HepG2 (cell line): ENCODE measurements around the gene MAB21L4. TPM values are rescaled to one million over a fixed set of nuclear protein-coding genes. Genes with fewer than 3 reads are reported as not detected.
A peak's percentile ranks its signal among the peaks of the same experiment; 100 is the strongest.

Source experiments
- ARNTL ChIP-seq: sonication (generic); formaldehyde crosslinking; IDR thresholded peaks from 2 replicates; pipeline ENCODE4 v1.4.0; 2020; ENCODE audit warnings: mild to moderate bottlenecking, missing genetic modification reagents
- CAMTA2 ChIP-seq: sonication (generic); formaldehyde crosslinking; IDR thresholded peaks from 2 replicates; pipeline ENCODE4 v1.4.0; 2020; ENCODE audit warnings: mild to moderate bottlenecking, missing genetic modification reagents, borderline replicate concordance
- CREM ChIP-seq, 2 experiments: sonication (generic) in 1 of 2; formaldehyde crosslinking in 1 of 2; IDR thresholded peaks; 2 replicates each; pipeline versions ENCODE4 v1.4.0 to v1.6.1; 2016 to 2020; ENCODE audit warnings: antibody characterized with exemption in 1 of 2, mild to moderate bottlenecking in 1 of 2, missing genetic modification reagents in 1 of 2
- E2F1 ChIP-seq: sonication (generic); formaldehyde crosslinking; IDR thresholded peaks from 2 replicates; pipeline ENCODE4 v1.5.0; 2020; ENCODE audit warnings: missing genetic modification reagents
- GPBP1L1 ChIP-seq: sonication (generic); formaldehyde crosslinking; IDR thresholded peaks from 2 replicates; pipeline ENCODE4 v1.5.0; 2020; ENCODE audit warnings: mild to moderate bottlenecking, missing genetic modification reagents
- GTF3A ChIP-seq: sonication (generic); formaldehyde crosslinking; conservative IDR thresholded peaks from 2 replicates; pipeline ENCODE4 v1.4.0; 2020; ENCODE audit warnings: mild to moderate bottlenecking, missing genetic modification reagents
- HMG20B ChIP-seq: conservative IDR thresholded peaks from 2 replicates; pipeline ENCODE4 v1.6.1; 2016; ENCODE audit warnings: missing genetic modification reagents, missing compliant biosample characterization
- MYPOP ChIP-seq: sonication (generic); formaldehyde crosslinking; IDR thresholded peaks from 2 replicates; pipeline ENCODE4 v1.8.1; 2023; ENCODE audit warnings: mild to moderate bottlenecking, moderate library complexity, missing genetic modification reagents
- SMAD1 ChIP-seq: sonication (generic); formaldehyde crosslinking; IDR thresholded peaks from 2 replicates; pipeline ENCODE4 v1.4.0; 2020; ENCODE audit warnings: missing genetic modification reagents, low read depth, mild to moderate bottlenecking, borderline replicate concordance
- SSRP1 ChIP-seq: IDR thresholded peaks from 2 replicates; pipeline ENCODE4 v1.6.1; 2016; ENCODE audit warnings: control low read depth
- TEF ChIP-seq: sonication (generic); formaldehyde crosslinking; IDR thresholded peaks from 2 replicates; pipeline ENCODE4 v1.5.0; 2020; ENCODE audit warnings: missing genetic modification reagents
- TGIF2 ChIP-seq: IDR thresholded peaks from 2 replicates; pipeline ENCODE4 v1.6.1; 2016; ENCODE audit warnings: control low read depth, missing compliant biosample characterization
- XBP1 ChIP-seq: sonication (generic); formaldehyde crosslinking; IDR thresholded peaks from 2 replicates; pipeline ENCODE4 v1.5.0; 2020; ENCODE audit warnings: missing genetic modification reagents
- ZFP90 ChIP-seq: sonication (generic); formaldehyde crosslinking; IDR thresholded peaks from 2 replicates; pipeline ENCODE4 v1.8.0; 2022; ENCODE audit warnings: missing genetic modification reagents, mild to moderate bottlenecking, inconsistent platforms, borderline replicate concordance
- ZNF124 ChIP-seq: sonication (generic); formaldehyde crosslinking; IDR thresholded peaks from 2 replicates; pipeline ENCODE4 v1.4.0; 2020; ENCODE audit warnings: missing genetic modification reagents
- ZNF225 ChIP-seq: sonication (generic); formaldehyde crosslinking; IDR thresholded peaks from 2 replicates; pipeline ENCODE4 v1.4.0; 2020; ENCODE audit warnings: mild to moderate bottlenecking, missing genetic modification reagents
- ZNF33A ChIP-seq: sonication (generic); formaldehyde crosslinking; IDR thresholded peaks from 2 replicates; pipeline ENCODE4 v1.5.1; 2020; ENCODE audit warnings: missing genetic modification reagents, mild to moderate bottlenecking, moderate library complexity, borderline replicate concordance
- ZNF33B ChIP-seq: sonication (generic); formaldehyde crosslinking; IDR thresholded peaks from 2 replicates; pipeline ENCODE4 v1.5.1; 2020; ENCODE audit warnings: mild to moderate bottlenecking, missing genetic modification reagents
- ZNF546 ChIP-seq: sonication (generic); formaldehyde crosslinking; conservative IDR thresholded peaks from 2 replicates; pipeline ENCODE4 v1.8.1; 2023; ENCODE audit warnings: mild to moderate bottlenecking, missing genetic modification reagents
- ZNF597 ChIP-seq: sonication (generic); formaldehyde crosslinking; IDR thresholded peaks from 2 replicates; pipeline ENCODE4 v1.5.0; 2020; ENCODE audit warnings: missing genetic modification reagents
- ZNF781 ChIP-seq: sonication (generic); formaldehyde crosslinking; IDR thresholded peaks from 2 replicates; pipeline ENCODE4 v1.5.1; 2020; ENCODE audit warnings: borderline replicate concordance, mild to moderate bottlenecking, missing genetic modification reagents; ENCODE audit errors: not compliant biosample characterization
- ZNF839 ChIP-seq: sonication (generic); formaldehyde crosslinking; IDR thresholded peaks from 2 replicates; pipeline ENCODE4 v1.4.0; 2020; ENCODE audit warnings: missing genetic modification reagents, mild to moderate bottlenecking, borderline replicate concordance
- polyA plus RNA-seq, 8 experiments: library from polyadenylated mRNA; depleted of rRNA in 3 of 8; stranded (reverse) in 7 of 8; unstranded in 1 of 8; fragments of >200 nt; fragmentation: Illumina TruSeq in 4 of 8; extraction: Trizol in 4 of 8; gene quantifications; 2 replicates each; pipeline versions ENCODE4 v1.2.1 to v1.2.3, GENCODE V29; 2011 to 2016; ENCODE audit warnings: low read depth in 4 of 8, missing spikeins in 1 of 8, mixed read lengths in 1 of 8; ENCODE audit not compliant: insufficient read depth in 1 of 8
- total RNA-seq, 5 experiments: library from RNA; depleted of rRNA; stranded (reverse); fragments of >200 nt; fragmentation: Illumina TruSeq; extraction: Trizol; gene quantifications; 2 replicates each; pipeline ENCODE4 v1.2.3, GENCODE V29; 2016; ENCODE audit warnings: low read depth in 1 of 5

MAB21L4 gene
- total and polyA plus RNA-seq, 2 of the 13 experiments (the other 11 are each of a cell fraction or from before 2014, with no cell fraction given) = 3.0 to 14.0 TPM

GRCh38 chr2:240857039-240858008, 38.6 kb downstream of the MAB21L4 start (continued):
- TF ChIP-seq E2F1 = no peak
- peak; percentile 98 for TF ChIP-seq ARNTL
- no peak for TF ChIP-seq GPBP1L1 (CRISPR knock-in tag)
- TF ChIP-seq CAMTA2 (CRISPR knock-in tag) = no peak; the same call in 1 of the 2 replicates
- peak; percentile 27; the same call in 1 of the 2 replicates for TF ChIP-seq ZNF225 (CRISPR knock-in tag)
- no peak; the same call in 1 of the 2 replicates for TF ChIP-seq TEF (CRISPR knock-in tag)
- TF ChIP-seq HMG20B (CRISPR knock-in tag) = peak; percentile 72
- TF ChIP-seq TGIF2 = peak; percentile 98
- TF ChIP-seq ZNF33B (CRISPR knock-in tag) = peak; percentile 63; the same call in 1 of the 2 replicates
- TF ChIP-seq ZNF781 (CRISPR knock-in tag) = peak; percentile 96
- TF ChIP-seq MYPOP (CRISPR knock-in tag) = peak; percentile 95
- TF ChIP-seq SMAD1 = peak; percentile 97; the same call in 1 of the 2 replicates
- 0 out of 2 replicates have a peak, but pooled peaks have one; percentile 76 for TF ChIP-seq ZNF33A
- TF ChIP-seq XBP1 = no peak
- TF ChIP-seq SSRP1 = no peak; the same call in 1 of the 2 replicates
- peak; percentile 90 for TF ChIP-seq ZNF124
- TF ChIP-seq GTF3A (CRISPR knock-in tag) = no peak; the same call in 1 of the 2 replicates
- TF ChIP-seq ZNF597 = no peak
- peak; percentile 98 for TF ChIP-seq ZNF546 (CRISPR knock-in tag)
- peak; percentile 50; the same call in 1 of the 2 replicates for TF ChIP-seq ZFP90 (CRISPR knock-in tag)
- TF ChIP-seq CREM (IDR thresholded peaks at IDR 0.05) = peak; percentile 76; the same call in 1 of the 2 replicates
- TF ChIP-seq CREM (CRISPR knock-in tag; IDR thresholded peaks at IDR 0.05) = no peak
- TF ChIP-seq ZNF839 = peak; percentile 81; the same call in 1 of the 2 replicates
